ENCODE data around the gene CD2.

GRCh38 chr1:116735246-116735645 lies 19.0 kb upstream of the CD2 start:
- TF ChIP-seq POLR2A (IDR thresholded peaks at IDR 0.05; ENCODE audit: low read length) (no peak), GATA1 (IDR thresholded peaks at IDR 0.05; ENCODE audit: low read depth, low read length) (no peak)

All from erythroblast (primary cell).